Measurements from ENCODE around the gene SYS1.

- TF ChIP-seq, protein P1, sequence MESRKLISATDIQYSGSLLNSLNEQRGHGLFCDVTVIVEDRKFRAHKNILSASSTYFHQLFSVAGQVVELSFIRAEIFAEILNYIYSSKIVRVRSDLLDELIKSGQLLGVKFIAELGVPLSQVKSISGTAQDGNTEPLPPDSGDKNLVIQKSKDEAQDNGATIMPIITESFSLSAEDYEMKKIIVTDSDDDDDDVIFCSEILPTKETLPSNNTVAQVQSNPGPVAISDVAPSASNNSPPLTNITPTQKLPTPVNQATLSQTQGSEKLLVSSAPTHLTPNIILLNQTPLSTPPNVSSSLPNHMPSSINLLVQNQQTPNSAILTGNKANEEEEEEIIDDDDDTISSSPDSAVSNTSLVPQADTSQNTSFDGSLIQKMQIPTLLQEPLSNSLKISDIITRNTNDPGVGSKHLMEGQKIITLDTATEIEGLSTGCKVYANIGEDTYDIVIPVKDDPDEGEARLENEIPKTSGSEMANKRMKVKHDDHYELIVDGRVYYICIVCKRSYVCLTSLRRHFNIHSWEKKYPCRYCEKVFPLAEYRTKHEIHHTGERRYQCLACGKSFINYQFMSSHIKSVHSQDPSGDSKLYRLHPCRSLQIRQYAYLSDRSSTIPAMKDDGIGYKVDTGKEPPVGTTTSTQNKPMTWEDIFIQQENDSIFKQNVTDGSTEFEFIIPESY (IDR thresholded peaks at IDR 0.05; ENCODE audit: borderline replicate concordance, low read depth), result no peak
- TF ChIP-seq, protein P2, sequence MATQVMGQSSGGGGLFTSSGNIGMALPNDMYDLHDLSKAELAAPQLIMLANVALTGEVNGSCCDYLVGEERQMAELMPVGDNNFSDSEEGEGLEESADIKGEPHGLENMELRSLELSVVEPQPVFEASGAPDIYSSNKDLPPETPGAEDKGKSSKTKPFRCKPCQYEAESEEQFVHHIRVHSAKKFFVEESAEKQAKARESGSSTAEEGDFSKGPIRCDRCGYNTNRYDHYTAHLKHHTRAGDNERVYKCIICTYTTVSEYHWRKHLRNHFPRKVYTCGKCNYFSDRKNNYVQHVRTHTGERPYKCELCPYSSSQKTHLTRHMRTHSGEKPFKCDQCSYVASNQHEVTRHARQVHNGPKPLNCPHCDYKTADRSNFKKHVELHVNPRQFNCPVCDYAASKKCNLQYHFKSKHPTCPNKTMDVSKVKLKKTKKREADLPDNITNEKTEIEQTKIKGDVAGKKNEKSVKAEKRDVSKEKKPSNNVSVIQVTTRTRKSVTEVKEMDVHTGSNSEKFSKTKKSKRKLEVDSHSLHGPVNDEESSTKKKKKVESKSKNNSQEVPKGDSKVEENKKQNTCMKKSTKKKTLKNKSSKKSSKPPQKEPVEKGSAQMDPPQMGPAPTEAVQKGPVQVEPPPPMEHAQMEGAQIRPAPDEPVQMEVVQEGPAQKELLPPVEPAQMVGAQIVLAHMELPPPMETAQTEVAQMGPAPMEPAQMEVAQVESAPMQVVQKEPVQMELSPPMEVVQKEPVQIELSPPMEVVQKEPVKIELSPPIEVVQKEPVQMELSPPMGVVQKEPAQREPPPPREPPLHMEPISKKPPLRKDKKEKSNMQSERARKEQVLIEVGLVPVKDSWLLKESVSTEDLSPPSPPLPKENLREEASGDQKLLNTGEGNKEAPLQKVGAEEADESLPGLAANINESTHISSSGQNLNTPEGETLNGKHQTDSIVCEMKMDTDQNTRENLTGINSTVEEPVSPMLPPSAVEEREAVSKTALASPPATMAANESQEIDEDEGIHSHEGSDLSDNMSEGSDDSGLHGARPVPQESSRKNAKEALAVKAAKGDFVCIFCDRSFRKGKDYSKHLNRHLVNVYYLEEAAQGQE (IDR thresholded peaks at IDR 0.05; ENCODE audit: low read depth, low read length), result no peak
- no peak for TF ChIP-seq CTCF (IDR thresholded peaks at IDR 0.05)
- TF ChIP-seq EZH2phosphoT487 (IDR thresholded peaks at IDR 0.05; ENCODE audit: borderline replicate concordance, low read depth), result no peak
- no peak for TF ChIP-seq YY1 (IDR thresholded peaks at IDR 0.05; ENCODE audit: low read depth)
- no peak for TF ChIP-seq GABPA (IDR thresholded peaks at IDR 0.05; ENCODE audit: low read depth)
- no peak for TF ChIP-seq SMC3 (IDR thresholded peaks at IDR 0.05; ENCODE audit: low read depth, low read length)
These were observed 12.7 kb upstream of the SYS1 start for GRCh38 chr20:45350217-45350616.
